ENCODE data around the gene ACSM3. TPM values are rescaled to one million over a fixed set of nuclear protein-coding genes. Genes with fewer than 3 reads are reported as not detected.

ACSM3 gene
- total RNA-seq, 1 experiment from 2014 or later = 1.6 TPM

DNA sequence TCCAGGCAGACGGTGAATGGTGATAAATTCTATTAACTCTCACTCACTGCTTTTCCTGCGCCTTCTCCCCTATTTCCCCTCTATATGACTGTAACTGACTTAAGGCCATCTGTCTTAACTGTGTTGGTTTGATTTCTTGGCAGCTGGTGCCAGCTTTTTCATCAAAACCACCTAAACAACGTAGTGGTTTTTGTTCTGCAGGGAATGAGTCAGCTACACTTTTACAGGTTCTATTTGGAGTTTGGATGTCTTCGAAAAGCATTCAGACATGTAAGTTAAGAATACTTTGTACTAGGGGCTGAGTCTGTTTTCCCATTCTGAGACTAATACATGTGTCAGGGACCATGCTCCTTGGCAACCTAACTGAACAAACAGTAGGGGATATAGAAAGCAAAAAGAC is 51.0 kb downstream of the ACSM3 start:
- Histone ChIP-seq H3K9ac (ENCODE audit: low read length) (no peak overlapping the region), H3K9me3 (ENCODE audit: low read length) (no peaks in the 10 kb centered on the region)

GRCh38 chr16:20818929-20819585 is 55.2 kb downstream of the ACSM3 start:
- Histone ChIP-seq H3K9me2 (replicated peaks; ENCODE audit: insufficient read depth, low read length) (no peaks in the 10 kb centered on the region), H3K36me3 (ENCODE audit: insufficient read depth, low read length) (peaks cover 21% of the 10 kb centered on the region; the same call in 1 of the 2 replicates), H2AFZ (ENCODE audit: low read length) (no peak overlapping the region), H3K27me3 (ENCODE audit: low read length) (no peaks in the 10 kb centered on the region), H3K4me3 (ENCODE audit: low read length) (no peak overlapping the region), H3K27ac (ENCODE audit: low read length) (no peak overlapping the region), H3K4me1 (ENCODE audit: low read length) (no peaks in the 10 kb centered on the region), H3K9me3 (ENCODE audit: low read length) (no peaks in the 10 kb centered on the region), H3K9ac (ENCODE audit: low read length) (no peak overlapping the region), H3K79me2 (ENCODE audit: low read length) (no peaks in the 10 kb centered on the region), H3K4me2 (ENCODE audit: low read depth, low read length, poor library complexity, severe bottlenecking) (no peak overlapping the region), H4K20me1 (ENCODE audit: insufficient read depth, low read depth, low read length) (no peaks in the 10 kb centered on the region)
- no peak for DNase-seq

More for the DNA sequence above, 51.0 kb downstream of the ACSM3 start:
- Histone ChIP-seq H3K27me3 (ENCODE audit: low read length) (no peaks in the 10 kb centered on the region), H3K79me2 (ENCODE audit: low read length) (no peaks in the 10 kb centered on the region), H3K36me3 (ENCODE audit: insufficient read depth, low read length) (peaks cover 10% of the 10 kb centered on the region; the same call in 1 of the 2 replicates), H3K27ac (ENCODE audit: low read length) (no peak overlapping the region), H3K4me3 (ENCODE audit: low read length) (no peak overlapping the region), H2AFZ (ENCODE audit: low read length) (no peak overlapping the region), H3K4me1 (ENCODE audit: low read length) (no peaks in the 10 kb centered on the region), H3K9me2 (replicated peaks; ENCODE audit: insufficient read depth, low read length) (no peaks in the 10 kb centered on the region), H4K20me1 (ENCODE audit: insufficient read depth, low read depth, low read length) (no peaks in the 10 kb centered on the region), H3K4me2 (ENCODE audit: low read depth, low read length, poor library complexity, severe bottlenecking) (no peak overlapping the region)
- no peak for DNase-seq

- Histone ChIP-seq H3K4me2 (ENCODE audit: low read depth, low read length, poor library complexity, severe bottlenecking) (no peak overlapping the region), H2AFZ (ENCODE audit: low read length) (no peak overlapping the region), H3K9me2 (replicated peaks; ENCODE audit: insufficient read depth, low read length) (no peaks in the 10 kb centered on the region), H3K4me1 (ENCODE audit: low read length) (no peaks in the 10 kb centered on the region), H3K79me2 (ENCODE audit: low read length) (no peaks in the 10 kb centered on the region), H4K20me1 (ENCODE audit: insufficient read depth, low read depth, low read length) (no peaks in the 10 kb centered on the region), H3K27me3 (ENCODE audit: low read length) (no peaks in the 10 kb centered on the region), H3K9ac (ENCODE audit: low read length) (no peak overlapping the region), H3K4me3 (ENCODE audit: low read length) (no peak overlapping the region), H3K27ac (ENCODE audit: low read length) (no peak overlapping the region), H3K9me3 (ENCODE audit: low read length) (no peaks in the 10 kb centered on the region), H3K36me3 (ENCODE audit: insufficient read depth, low read length) (peaks cover 25% of the 10 kb centered on the region; the same call in 1 of the 2 replicates)
- DNase-seq = no peak
Observed at GRCh38 chr16:20821682-20822081, 57.9 kb downstream of the ACSM3 start.

GRCh38 chr16:20822521-20823325 is 58.9 kb downstream of the ACSM3 start:
- no peak for DNase-seq
- H3K36me3 ChIP-seq (ENCODE audit: insufficient read depth, low read length) = peaks cover 30% of the 10 kb centered on the region; the same call in 1 of the 2 replicates
- no peaks in the 10 kb centered on the region for H3K9me2 ChIP-seq (replicated peaks; ENCODE audit: insufficient read depth, low read length)
- H3K9ac ChIP-seq (ENCODE audit: low read length) = no peak overlapping the region
- no peak overlapping the region for H3K4me3 ChIP-seq (ENCODE audit: low read length)
- no peaks in the 10 kb centered on the region for H3K27me3 ChIP-seq (ENCODE audit: low read length)
- no peaks in the 10 kb centered on the region for H3K9me3 ChIP-seq (ENCODE audit: low read length)
- H3K79me2 ChIP-seq (ENCODE audit: low read length) = no peaks in the 10 kb centered on the region
- no peaks in the 10 kb centered on the region for H4K20me1 ChIP-seq (ENCODE audit: insufficient read depth, low read depth, low read length)
- H3K27ac ChIP-seq (ENCODE audit: low read length) = no peak overlapping the region
- H2AFZ ChIP-seq (ENCODE audit: low read length) = no peak overlapping the region
- no peaks in the 10 kb centered on the region for H3K4me1 ChIP-seq (ENCODE audit: low read length)
- no peak overlapping the region for H3K4me2 ChIP-seq (ENCODE audit: low read depth, low read length, poor library complexity, severe bottlenecking)

GRCh38 chr16:20826039-20826566 is 62.3 kb downstream of the ACSM3 start:
- Histone ChIP-seq H3K4me1 (ENCODE audit: low read length) (no peaks in the 10 kb centered on the region), H3K36me3 (ENCODE audit: insufficient read depth, low read length) (peaks cover 29% of the 10 kb centered on the region; the same call in 1 of the 2 replicates), H3K9me3 (ENCODE audit: low read length) (no peaks in the 10 kb centered on the region), H3K4me3 (ENCODE audit: low read length) (no peak overlapping the region), H3K9me2 (replicated peaks; ENCODE audit: insufficient read depth, low read length) (no peaks in the 10 kb centered on the region), H3K27ac (ENCODE audit: low read length) (no peak overlapping the region), H3K9ac (ENCODE audit: low read length) (no peak overlapping the region), H3K79me2 (ENCODE audit: low read length) (no peaks in the 10 kb centered on the region), H3K27me3 (ENCODE audit: low read length) (no peaks in the 10 kb centered on the region), H2AFZ (ENCODE audit: low read length) (no peak overlapping the region), H3K4me2 (ENCODE audit: low read depth, low read length, poor library complexity, severe bottlenecking) (no peak overlapping the region), H4K20me1 (ENCODE audit: insufficient read depth, low read depth, low read length) (no peaks in the 10 kb centered on the region)
- DNase-seq = no peak

DNA sequence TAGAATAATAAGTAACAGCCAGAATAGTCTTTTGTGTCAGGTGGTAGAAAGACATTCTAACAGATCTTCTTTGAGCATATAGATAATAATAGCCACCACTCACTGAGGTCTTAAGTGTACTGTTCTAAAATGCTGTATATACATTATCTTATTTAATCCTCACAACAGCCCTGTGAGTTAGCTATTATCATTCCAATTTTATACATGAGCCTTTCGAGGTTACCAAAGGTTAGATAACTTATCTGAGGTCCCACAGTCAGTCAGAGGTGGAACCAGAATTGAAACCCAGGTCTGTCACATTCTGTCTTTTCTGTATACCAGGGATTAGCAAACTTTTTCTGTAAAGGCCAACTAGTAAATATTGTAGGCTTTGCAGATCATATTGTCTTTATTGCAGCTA is 65.7 kb downstream of the ACSM3 start:
- Histone ChIP-seq H3K27ac (ENCODE audit: low read length) (no peak overlapping the region), H2AFZ (ENCODE audit: low read length) (no peak overlapping the region), H3K36me3 (ENCODE audit: insufficient read depth, low read length) (peaks cover 40% of the 10 kb centered on the region), H3K4me2 (ENCODE audit: low read depth, low read length, poor library complexity, severe bottlenecking) (no peak overlapping the region), H3K9me2 (replicated peaks; ENCODE audit: insufficient read depth, low read length) (no peaks in the 10 kb centered on the region), H3K4me3 (ENCODE audit: low read length) (no peak overlapping the region), H3K9me3 (ENCODE audit: low read length) (peaks cover 4% of the 10 kb centered on the region), H4K20me1 (ENCODE audit: insufficient read depth, low read depth, low read length) (no peaks in the 10 kb centered on the region), H3K79me2 (ENCODE audit: low read length) (no peaks in the 10 kb centered on the region), H3K9ac (ENCODE audit: low read length) (no peak overlapping the region), H3K4me1 (ENCODE audit: low read length) (no peaks in the 10 kb centered on the region), H3K27me3 (ENCODE audit: low read length) (no peaks in the 10 kb centered on the region)
- no peak for DNase-seq

- Histone ChIP-seq H3K4me1 (ENCODE audit: low read length) (no peaks in the 10 kb centered on the region), H4K20me1 (ENCODE audit: insufficient read depth, low read depth, low read length) (no peaks in the 10 kb centered on the region), H3K36me3 (ENCODE audit: insufficient read depth, low read length) (peaks cover 49% of the 10 kb centered on the region), H3K9me3 (ENCODE audit: low read length) (peaks cover 12% of the 10 kb centered on the region), H3K27ac (ENCODE audit: low read length) (no peak overlapping the region), H3K9ac (ENCODE audit: low read length) (no peak overlapping the region), H2AFZ (ENCODE audit: low read length) (no peak overlapping the region), H3K79me2 (ENCODE audit: low read length) (no peaks in the 10 kb centered on the region), H3K4me2 (ENCODE audit: low read depth, low read length, poor library complexity, severe bottlenecking) (no peak overlapping the region), H3K4me3 (ENCODE audit: low read length) (no peak overlapping the region), H3K27me3 (ENCODE audit: low read length) (no peaks in the 10 kb centered on the region), H3K9me2 (replicated peaks; ENCODE audit: insufficient read depth, low read length) (no peaks in the 10 kb centered on the region)
- no peak for DNase-seq
Observed at GRCh38 chr16:20830372-20830771, 66.6 kb downstream of the ACSM3 start.

- H4K20me1 ChIP-seq (ENCODE audit: insufficient read depth, low read depth, low read length) = no peaks in the 10 kb centered on the region
- no peak overlapping the region for H3K4me3 ChIP-seq (ENCODE audit: low read length)
- no peak overlapping the region for H3K27ac ChIP-seq (ENCODE audit: low read length)
- H3K79me2 ChIP-seq (ENCODE audit: low read length) = no peaks in the 10 kb centered on the region
- no peak overlapping the region for H3K9ac ChIP-seq (ENCODE audit: low read length)
- H3K9me2 ChIP-seq (replicated peaks; ENCODE audit: insufficient read depth, low read length) = no peaks in the 10 kb centered on the region
- DNase-seq = no peak
- peaks cover 3% of the 10 kb centered on the region; the same call in 1 of the 2 replicates for H3K4me1 ChIP-seq (ENCODE audit: low read length)
- H3K4me2 ChIP-seq (ENCODE audit: low read depth, low read length, poor library complexity, severe bottlenecking) = no peak overlapping the region
- no peak overlapping the region for H2AFZ ChIP-seq (ENCODE audit: low read length)
- peaks cover 54% of the 10 kb centered on the region for H3K36me3 ChIP-seq (ENCODE audit: insufficient read depth, low read length)
- H3K27me3 ChIP-seq (ENCODE audit: low read length) = no peaks in the 10 kb centered on the region
- peaks cover 22% of the 10 kb centered on the region for H3K9me3 ChIP-seq (ENCODE audit: low read length)
Observed at GRCh38 chr16:20833086-20833485, 69.3 kb downstream of the ACSM3 start.
